WTC11 (cell line): ENCODE results near the gene LPCAT4. TPM values are rescaled to one million over a fixed set of nuclear protein-coding genes. Genes with fewer than 3 reads are reported as not detected.

ENCODE experiments used
- ATAC-seq: fragments of 200-7000 bp; cut with Tn5 transposase; 2 replicates; pipeline ENCODE4 v1.10.0; 2021; ENCODE audit warnings: mild to moderate bottlenecking, moderate library complexity
- CTCF ChIA-PET: fragments of 300-600 bp; sonication (Branson Sonifier 250); formaldehyde crosslinking; loops from one replicate; lab custom pipeline; 2021; ENCODE audit warnings: antibody characterized with exemption; lab: Charles Lee
- POLR2A ChIA-PET: fragments of 350-600 bp; sonication (Branson Sonifier 250); formaldehyde crosslinking; loops from one replicate; lab custom pipeline; 2021; ENCODE audit warnings: antibody characterized with exemption; lab: Charles Lee
- DNase-seq: peaks from one replicate; pipeline ENCODE4 v3.0.0; 2021; ENCODE audit warnings: low spot score
- H3K27ac Mint-ChIP-seq: 2 replicates; pipeline ENCODE4 v1.8.0; 2021; ENCODE audit warnings: mixed read lengths
- H3K27me3 Mint-ChIP-seq: 2 replicates; pipeline ENCODE4 v1.8.0; 2021; ENCODE audit warnings: low read depth, mild to moderate bottlenecking, moderate library complexity, mixed read lengths
- H3K36me3 Mint-ChIP-seq: 2 replicates; pipeline ENCODE4 v1.8.0; 2021; ENCODE audit warnings: mixed read lengths
- H3K4me1 Mint-ChIP-seq: 2 replicates; pipeline ENCODE4 v1.8.0; 2022; ENCODE audit warnings: mixed read lengths
- H3K4me3 Mint-ChIP-seq: 2 replicates; pipeline ENCODE4 v1.8.0; 2021; ENCODE audit warnings: mild to moderate bottlenecking, moderate library complexity, mixed read lengths
- H3K9me3 Mint-ChIP-seq: 2 replicates; pipeline ENCODE4 v1.8.0; 2021; ENCODE audit warnings: mixed read lengths
- CDX4 ChIP-seq: fragments of 250-450 bp; sonication (Bioruptor Pico); IDR thresholded peaks from 2 replicates; pipeline ENCODE4 v1.9.0; 2021; ENCODE audit warnings: moderate library complexity, mild to moderate bottlenecking, inconsistent platforms, borderline replicate concordance
- CREM ChIP-seq: sonication (generic); formaldehyde crosslinking; IDR thresholded peaks from 2 replicates; pipeline ENCODE4 v1.8.1; 2022; ENCODE audit warnings: mild to moderate bottlenecking, missing genetic modification reagents, moderate library complexity
- CTCF ChIP-seq: fragments of 200-600 bp; IDR thresholded peaks from 2 replicates; pipeline ENCODE4 v1.8.0; 2022; ENCODE audit warnings: antibody characterized with exemption
- E2F1 ChIP-seq: sonication (generic); formaldehyde crosslinking; IDR thresholded peaks from 2 replicates; pipeline ENCODE4 v1.8.0; 2022; ENCODE audit warnings: mild to moderate bottlenecking, missing genetic modification reagents
- FOXJ3 ChIP-seq: sonication (generic); formaldehyde crosslinking; IDR thresholded peaks from 2 replicates; pipeline ENCODE4 v1.9.0; 2021; ENCODE audit warnings: missing genetic modification reagents, mild to moderate bottlenecking, borderline replicate concordance
- GABPB1 ChIP-seq: sonication (generic); formaldehyde crosslinking; IDR thresholded peaks from 2 replicates; pipeline ENCODE4 v1.8.1; 2023; ENCODE audit warnings: mild to moderate bottlenecking, missing genetic modification reagents
- HMGXB4 ChIP-seq: sonication (generic); formaldehyde crosslinking; IDR thresholded peaks from 2 replicates; pipeline ENCODE4 v1.8.1; 2023; ENCODE audit warnings: mild to moderate bottlenecking, moderate library complexity, missing genetic modification reagents
- NFYB ChIP-seq: sonication (generic); formaldehyde crosslinking; conservative IDR thresholded peaks from 2 replicates; pipeline ENCODE4 v1.8.0; 2022; ENCODE audit warnings: low read depth, missing genetic modification reagents
- OVOL2 ChIP-seq: fragments of 250-450 bp; sonication (Bioruptor Pico); IDR thresholded peaks from 2 replicates; pipeline ENCODE4 v1.9.0; 2021; ENCODE audit warnings: mild to moderate bottlenecking, borderline replicate concordance
- RELA ChIP-seq: sonication (generic); formaldehyde crosslinking; IDR thresholded peaks from 2 replicates; pipeline ENCODE4 v1.8.1; 2022; ENCODE audit warnings: missing genetic modification reagents, mild to moderate bottlenecking, borderline replicate concordance
- RORB ChIP-seq: fragments of 250-450 bp; sonication (Bioruptor Pico); IDR thresholded peaks from 2 replicates; pipeline ENCODE4 v1.9.0; 2021; ENCODE audit warnings: mild to moderate bottlenecking
- ZNF396 ChIP-seq: fragments of 250-450 bp; sonication (Bioruptor Pico); IDR thresholded peaks from 2 replicates; pipeline ENCODE4 v1.8.0; 2021; ENCODE audit warnings: mild to moderate bottlenecking, moderate library complexity, borderline replicate concordance
- total RNA-seq: library from RNA; stranded (reverse); gene quantifications from 3 replicates; pipeline ENCODE4 v1.2.3, GENCODE V29; 2021

LPCAT4 gene
- total RNA-seq, 1 experiment from 2014 or later, result 97.2 TPM

- TF ChIP-seq HMGXB4 (CRISPR knock-in tag), result no peak
These were observed 38.0 kb downstream of the LPCAT4 start (continued) for GRCh38 chr15:34329006-34329405.

GRCh38 chr15:34327906-34328305, 39.1 kb downstream of the LPCAT4 start:
- no peak for ATAC-seq
- CTCF ChIA-PET, result interaction anchor here (1.2 to 1.4 kb wide), 2 partner anchors 10 to 86 kb away, joined by 3 to 4 read pairs; no protein-coding TSS in a partner anchor
- no peak overlapping the region for H3K4me3 Mint-ChIP-seq

GRCh38 chr15:34325368-34325767, 41.6 kb downstream of the LPCAT4 start:
- POLR2A ChIA-PET, result no interaction called here
- ATAC-seq (no peak), DNase-seq (no peak)
- CTCF ChIA-PET, result interaction anchor here (1.0 to 1.4 kb wide), 2 partner anchors 13 to 18 kb away, joined by 3 to 4 read pairs; partner anchors contain the start of genes NOP10, NUTM1 and SLC12A6
- Mint-ChIP-seq H3K4me3 (no peak overlapping the region), H3K9me3 (peaks cover 12% of the 10 kb centered on the region), H3K27ac (no peak overlapping the region), H3K36me3 (peaks cover 3% of the 10 kb centered on the region; the same call in 1 of the 2 replicates), H3K4me1 (no peaks in the 10 kb centered on the region), H3K27me3 (no peaks in the 10 kb centered on the region; the same call in 1 of the 2 replicates)
- no peak for TF ChIP-seq NFYB (CRISPR knock-in tag)
- no peak for TF ChIP-seq OVOL2

More at GRCh38 chr15:34327906-34328305, 39.1 kb downstream of the LPCAT4 start:
- Mint-ChIP-seq H3K27ac (no peak overlapping the region), H3K4me1 (no peaks in the 10 kb centered on the region), H3K27me3 (no peaks in the 10 kb centered on the region; the same call in 1 of the 2 replicates), H3K9me3 (peaks cover 11% of the 10 kb centered on the region), H3K36me3 (peaks cover 2% of the 10 kb centered on the region; the same call in 1 of the 2 replicates)
- DNase-seq, result no peak
- POLR2A ChIA-PET, result interaction anchor here (1.3 kb wide), 1 partner anchor 15 kb away, joined by 4 read pairs; the partner anchor contains the start of genes NOP10 and NUTM1
- TF ChIP-seq CTCF (no peak), RORB (CRISPR knock-in tag) (no peak), E2F1 (no peak), CDX4 (no peak), OVOL2 (no peak)

- Mint-ChIP-seq H3K4me3 (no peak overlapping the region), H3K27ac (no peak overlapping the region)
- no peak for TF ChIP-seq NFYB (CRISPR knock-in tag)
- TF ChIP-seq, all 79 proteins: peak for 0
- CTCF ChIA-PET, result interaction anchor here (1.0 to 1.4 kb wide), 2 partner anchors 13 to 18 kb away, joined by 3 to 4 read pairs; partner anchors contain the start of genes NOP10, NUTM1 and SLC12A6
- H3K4me1 Mint-ChIP-seq, result no peaks in the 10 kb centered on the region
- POLR2A ChIA-PET, result no interaction called here
- DNase-seq, result no peak
- H3K36me3 Mint-ChIP-seq, result peaks cover 3% of the 10 kb centered on the region; the same call in 1 of the 2 replicates
- ATAC-seq, result no peak
- H3K9me3 Mint-ChIP-seq, result peaks cover 12% of the 10 kb centered on the region
- H3K27me3 Mint-ChIP-seq, result no peaks in the 10 kb centered on the region; the same call in 1 of the 2 replicates
These were observed 42.1 kb downstream of the LPCAT4 start for GRCh38 chr15:34324933-34325332.

GRCh38 chr15:34323217-34323616, 43.8 kb downstream of the LPCAT4 start:
- ATAC-seq (no peak), DNase-seq (no peak)
- Mint-ChIP-seq H3K4me1 (peaks cover 8% of the 10 kb centered on the region), H3K4me3 (no peak overlapping the region), H3K9me3 (peaks cover 12% of the 10 kb centered on the region), H3K36me3 (peaks cover 3% of the 10 kb centered on the region; the same call in 1 of the 2 replicates), H3K27ac (no peak overlapping the region), H3K27me3 (no peaks in the 10 kb centered on the region)
- CTCF ChIA-PET, result no interaction called here
- POLR2A ChIA-PET, result no interaction called here
- TF ChIP-seq CREM (CRISPR knock-in tag), result no peak
- no peak for TF ChIP-seq FOXJ3
- no peak for TF ChIP-seq ZNF396 (CRISPR knock-in tag)
- TF ChIP-seq GABPB1 (CRISPR knock-in tag), result no peak
- no peak for TF ChIP-seq RELA (CRISPR knock-in tag)
- TF ChIP-seq CDX4, result no peak
